Measurements from ENCODE around the gene NOXA1.
A peak's percentile ranks its signal among the peaks of the same experiment; 100 is the strongest.

Gene NOXA1

GRCh38 chr9:137435980-137436760 lies 13.0 kb downstream of the NOXA1 start:
- Mint-ChIP-seq H3K4me3 (no peak overlapping the region), H3K27me3 (ENCODE audit: low read depth) (peaks cover 5% of the 10 kb centered on the region), H3K4me1 (no peaks in the 10 kb centered on the region), H3K27ac (no peak overlapping the region), H3K36me3 (ENCODE audit: low read depth) (no peaks in the 10 kb centered on the region), H3K9me3 (no peaks in the 10 kb centered on the region)
- no peak for TF ChIP-seq CTCF (IDR thresholded peaks at IDR 0.05; ENCODE audit: unreplicated experiment in 3 of 3)

- Mint-ChIP-seq H3K4me3 (no peak overlapping the region), H3K9me3 (no peaks in the 10 kb centered on the region), H3K27me3 (ENCODE audit: low read depth) (peaks cover 7% of the 10 kb centered on the region), H3K27ac (no peak overlapping the region), H3K36me3 (ENCODE audit: low read depth) (no peaks in the 10 kb centered on the region), H3K4me1 (peaks cover 3% of the 10 kb centered on the region)
- TF ChIP-seq CTCF (IDR thresholded peaks at IDR 0.05; ENCODE audit: unreplicated experiment in 3 of 3) = no peak
Observed at GRCh38 chr9:137436761-137437600, 13.8 kb downstream of the NOXA1 start.

- H3K4me1 Mint-ChIP-seq = peaks cover 5% of the 10 kb centered on the region
- H3K36me3 Mint-ChIP-seq (ENCODE audit: low read depth) = no peaks in the 10 kb centered on the region
- H3K27ac Mint-ChIP-seq = no peak overlapping the region
- peaks cover 9% of the 10 kb centered on the region for H3K27me3 Mint-ChIP-seq (ENCODE audit: low read depth)
- no peak overlapping the region for H3K4me3 Mint-ChIP-seq
- H3K9me3 Mint-ChIP-seq = no peaks in the 10 kb centered on the region
- no peak for TF ChIP-seq CTCF (IDR thresholded peaks at IDR 0.05; ENCODE audit: unreplicated experiment in 3 of 3)
Observed at GRCh38 chr9:137437691-137438590, 14.7 kb downstream of the NOXA1 start.

- Mint-ChIP-seq H3K36me3 (ENCODE audit: low read depth) (no peaks in the 10 kb centered on the region), H3K27ac (no peak overlapping the region), H3K4me1 (peaks cover 5% of the 10 kb centered on the region), H3K9me3 (peaks cover 2% of the 10 kb centered on the region), H3K27me3 (ENCODE audit: low read depth) (peaks cover 9% of the 10 kb centered on the region), H3K4me3 (no peak overlapping the region)
- no peak for TF ChIP-seq CTCF (IDR thresholded peaks at IDR 0.05; ENCODE audit: unreplicated experiment in 3 of 3)
Observed at GRCh38 chr9:137438591-137439157, 15.5 kb downstream of the NOXA1 start.

- H3K4me1 Mint-ChIP-seq = peaks cover 5% of the 10 kb centered on the region
- peaks cover 2% of the 10 kb centered on the region for H3K9me3 Mint-ChIP-seq
- no peak for TF ChIP-seq CTCF (IDR thresholded peaks at IDR 0.05; ENCODE audit: unreplicated experiment in 3 of 3)
- no peaks in the 10 kb centered on the region for H3K36me3 Mint-ChIP-seq (ENCODE audit: low read depth)
- no peak overlapping the region for H3K27ac Mint-ChIP-seq
- H3K27me3 Mint-ChIP-seq (ENCODE audit: low read depth) = peaks cover 9% of the 10 kb centered on the region
- peak overlapping the region in 1 of 3 experiments; percentile 63 for H3K4me3 Mint-ChIP-seq
Observed at GRCh38 chr9:137439158-137439714, 16.0 kb downstream of the NOXA1 start.
